Colonic mucosa (tissue), 4 donors: ENCODE measurements around the gene KCNH8. TPM values are rescaled to one million over a fixed set of nuclear protein-coding genes. Genes with fewer than 3 reads are reported as not detected.
"Not testable (repeated sequence)": the region's sequence is repeated elsewhere in the genome, so short reads cannot be mapped to it uniquely, and the experiment has no call there.

Experiments used
- DNase-seq: peaks from one replicate; pipeline ENCODE4 v3.0.0-alpha.2; 2020
- H3K27ac ChIP-seq: fragments of 200-600 bp; one replicate; pipeline ENCODE4 v1.8.0; 2021
- H3K27me3 ChIP-seq: fragments of 200-600 bp; one replicate; pipeline ENCODE4 v1.8.0; 2021
- H3K36me3 ChIP-seq: fragments of 200-600 bp; one replicate; pipeline ENCODE4 v1.8.0; 2021
- H3K4me1 ChIP-seq: fragments of 200-600 bp; one replicate; pipeline ENCODE4 v1.8.0; 2021; ENCODE audit warnings: mild to moderate bottlenecking
- H3K4me3 ChIP-seq: fragments of 200-600 bp; one replicate; pipeline ENCODE4 v1.8.0; 2021
- H3K9ac ChIP-seq, 2 donors: one replicate each; pipeline ENCODE4 v1.7.0; 2013; ENCODE audit warnings: control low read depth in 2 of 2, low read depth in 2 of 2, low read length in 2 of 2
- H3K9me3 ChIP-seq: fragments of 200-600 bp; one replicate; pipeline ENCODE4 v1.8.0; 2021
- CTCF ChIP-seq: fragments of 200-600 bp; IDR thresholded peaks from one replicate; pipeline ENCODE4 v1.8.0; 2022; ENCODE audit warnings: antibody characterized with exemption, mild to moderate bottlenecking
- intact Hi-C: fragments of 100-400 bp; cut with DNase I; formaldehyde crosslinking; loops from one replicate; pipeline ENCODE4 v1.14.1; 2022
- total RNA-seq, 2 donors: library from RNA; stranded (reverse); fragmentation: NEBNext Ultra II Directional in 1 of 2; extraction: Animal tissue kit (Norgen Biotek cat#: 25700) in 1 of 2; gene quantifications; one replicate each; pipeline ENCODE4 v1.2.1, GENCODE V29; 2021
- donor health status: healthy.
- donor health status: DM: no; HTN: no; CAD: no.
- donor health status: DM: no; HTN: no; CAD: no.

Gene KCNH8
- total RNA-seq, 2 donors from 2014 or later, result 0.77 TPM

GRCh38 chr3:19231792-19232461 lies 83.6 kb downstream of the KCNH8 start:
- no peak for DNase-seq
- no peaks in the 10 kb centered on the region for H3K36me3 ChIP-seq

GRCh38 chr3:19232566-19232965 lies 84.3 kb downstream of the KCNH8 start:
- no peak for TF ChIP-seq CTCF
- DNase-seq, result no peak
- no peaks in the 10 kb centered on the region for H3K36me3 ChIP-seq
- H3K4me3 ChIP-seq, result no peak overlapping the region
- H3K27me3 ChIP-seq, result no peaks in the 10 kb centered on the region
- H3K27ac ChIP-seq, result no peak overlapping the region
- intact Hi-C loops, result no loop called here
- no peak overlapping the region for H3K9ac ChIP-seq
- no peaks in the 10 kb centered on the region for H3K9me3 ChIP-seq
- no peaks in the 10 kb centered on the region for H3K4me1 ChIP-seq

More at GRCh38 chr3:19231792-19232461, 83.6 kb downstream of the KCNH8 start:
- Histone ChIP-seq H3K27ac (no peak overlapping the region), H3K4me3 (no peak overlapping the region), H3K4me1 (no peaks in the 10 kb centered on the region), H3K9ac (no peak overlapping the region), H3K27me3 (no peaks in the 10 kb centered on the region), H3K9me3 (no peaks in the 10 kb centered on the region)
- intact Hi-C loops, result no loop called here
- no peak for TF ChIP-seq CTCF

- H3K36me3 ChIP-seq, H3K9me3 ChIP-seq, H3K27ac ChIP-seq, intact Hi-C loops, DNase-seq, H3K4me1 ChIP-seq, H3K9ac ChIP-seq, H3K27me3 ChIP-seq, H3K4me3 ChIP-seq: not testable (repeated sequence)
Measured at GRCh38 chr3:19233882-19234784, 85.8 kb downstream of the KCNH8 start.

- H3K9ac ChIP-seq, result no peak overlapping the region
- DNase-seq, result no peak
- no peak overlapping the region for H3K4me3 ChIP-seq
- no peak for TF ChIP-seq CTCF
- intact Hi-C loops, result no loop called here
- no peaks in the 10 kb centered on the region for H3K27me3 ChIP-seq
- H3K9me3 ChIP-seq, result no peaks in the 10 kb centered on the region
- H3K36me3 ChIP-seq, result no peaks in the 10 kb centered on the region
- no peak overlapping the region for H3K27ac ChIP-seq
- H3K4me1 ChIP-seq, result no peaks in the 10 kb centered on the region
Measured at GRCh38 chr3:19248143-19248542, 99.8 kb downstream of the KCNH8 start.

GRCh38 chr3:19248767-19249166 lies 100.5 kb downstream of the KCNH8 start:
- no peak for TF ChIP-seq CTCF

More at GRCh38 chr3:19248767-19249166, 100.5 kb downstream of the KCNH8 start:
- H3K9me3 ChIP-seq, result no peaks in the 10 kb centered on the region
- no peaks in the 10 kb centered on the region for H3K4me1 ChIP-seq
- no peak overlapping the region for H3K4me3 ChIP-seq
- no peak for DNase-seq
- no peaks in the 10 kb centered on the region for H3K27me3 ChIP-seq
- no peaks in the 10 kb centered on the region for H3K36me3 ChIP-seq
- no peak overlapping the region for H3K9ac ChIP-seq
- intact Hi-C loops, result no loop called here
- H3K27ac ChIP-seq, result no peak overlapping the region
